SK-N-SH treated with all-trans-retinoic acid at 6 μM for 48 hours (cell line): ENCODE measurements around the gene COX14.

Experiments
- ATAC-seq: fragments of 200-7000 bp; cut with Tn5 transposase; 3 replicates; pipeline ENCODE4 v1.9.1; 2020; ENCODE audit warnings: mild to moderate bottlenecking, moderate library complexity
- ARNTL ChIP-seq: fragments of 450-650 bp; formaldehyde crosslinking; IDR thresholded peaks from 2 replicates; pipeline ENCODE4 v1.5.0; 2020; ENCODE audit warnings: low read depth, mild to moderate bottlenecking, moderate library complexity, borderline replicate concordance
- BACH2 ChIP-seq: fragments of 250-450 bp; sonication (Bioruptor Pico); IDR thresholded peaks from 2 replicates; pipeline ENCODE4 v1.9.0; 2021; ENCODE audit warnings: mild to moderate bottlenecking, borderline replicate concordance
- CREB5 ChIP-seq: fragments of 250-450 bp; sonication (Bioruptor Pico); IDR thresholded peaks from 2 replicates; pipeline ENCODE4 v1.5.1; 2020; ENCODE audit warnings: low read depth, mild to moderate bottlenecking, moderate library complexity
- CSDC2 ChIP-seq: fragments of 250-450 bp; sonication (Bioruptor Pico); IDR thresholded peaks from 2 replicates; pipeline ENCODE4 v1.5.0; 2020; ENCODE audit warnings: mild to moderate bottlenecking, moderate library complexity
- CSRNP3 ChIP-seq: fragments of 250-450 bp; sonication (Bioruptor Pico); IDR thresholded peaks from 2 replicates; pipeline ENCODE4 v1.5.1; 2021; ENCODE audit warnings: mild to moderate bottlenecking, moderate library complexity
- ESRRG ChIP-seq: fragments of 250-450 bp; sonication (Bioruptor Pico); IDR thresholded peaks from 2 replicates; pipeline ENCODE4 v1.6.1; 2021; ENCODE audit warnings: mild to moderate bottlenecking
- ISL1 ChIP-seq: fragments of 250-450 bp; sonication (Bioruptor Pico); IDR thresholded peaks from 2 replicates; pipeline ENCODE4 v2.1.2; 2022; ENCODE audit warnings: mild to moderate bottlenecking, moderate library complexity
- OSR1 ChIP-seq: fragments of 250-450 bp; sonication (Bioruptor Pico); IDR thresholded peaks from 2 replicates; pipeline ENCODE4 v1.8.0; 2022; ENCODE audit warnings: moderate library complexity, mild to moderate bottlenecking, inconsistent platforms
- PATZ1 ChIP-seq: fragments of 250-450 bp; sonication (Bioruptor Pico); IDR thresholded peaks from 2 replicates; pipeline ENCODE4 v1.8.0; 2020; ENCODE audit warnings: mild to moderate bottlenecking, moderate library complexity, borderline replicate concordance
- PPARA ChIP-seq: fragments of 250-450 bp; sonication (Bioruptor Pico); IDR thresholded peaks from 2 replicates; pipeline ENCODE4 v1.5.0; 2020; ENCODE audit warnings: mild to moderate bottlenecking, borderline replicate concordance
- RARB ChIP-seq: fragments of 250-450 bp; sonication (Bioruptor Pico); IDR thresholded peaks from 2 replicates; pipeline ENCODE4 v1.8.0; 2021; ENCODE audit warnings: mild to moderate bottlenecking, moderate library complexity
- SNAI2 ChIP-seq: fragments of 250-450 bp; sonication (Bioruptor Pico); IDR thresholded peaks from 2 replicates; pipeline ENCODE4 v1.5.0; 2020; ENCODE audit warnings: mild to moderate bottlenecking, moderate library complexity
- TCF4 ChIP-seq: fragments of 250-450 bp; sonication (Bioruptor Pico); IDR thresholded peaks from 2 replicates; pipeline ENCODE4 v1.8.0; 2021; ENCODE audit warnings: mild to moderate bottlenecking, moderate library complexity, borderline replicate concordance
- TOX ChIP-seq: fragments of 250-450 bp; sonication (Bioruptor Pico); IDR thresholded peaks from 2 replicates; pipeline ENCODE4 v1.8.0; 2021; ENCODE audit warnings: mild to moderate bottlenecking, moderate library complexity, borderline replicate concordance
- ZC3H10 ChIP-seq: fragments of 250-450 bp; sonication (Bioruptor Pico); IDR thresholded peaks from 2 replicates; pipeline ENCODE4 v1.5.1; 2021; ENCODE audit warnings: mild to moderate bottlenecking, moderate library complexity
- ZFP3 ChIP-seq: fragments of 250-450 bp; sonication (Bioruptor Pico); IDR thresholded peaks from 2 replicates; pipeline ENCODE4 v1.5.0; 2020; ENCODE audit warnings: mild to moderate bottlenecking, moderate library complexity
- ZFP30 ChIP-seq: fragments of 450-650 bp; formaldehyde crosslinking; IDR thresholded peaks from 2 replicates; pipeline ENCODE4 v1.5.0; 2022; ENCODE audit warnings: mild to moderate bottlenecking, moderate library complexity
- ZNF565 ChIP-seq: fragments of 450-650 bp; formaldehyde crosslinking; conservative IDR thresholded peaks from 2 replicates; pipeline ENCODE4 v1.5.0; 2020; ENCODE audit warnings: low read depth, mild to moderate bottlenecking, moderate library complexity
- ZNF70 ChIP-seq: fragments of 450-650 bp; formaldehyde crosslinking; IDR thresholded peaks from 2 replicates; pipeline ENCODE4 v1.5.0; 2020; ENCODE audit warnings: mild to moderate bottlenecking, moderate library complexity
- ZNF8 ChIP-seq: fragments of 450-650 bp; formaldehyde crosslinking; IDR thresholded peaks from 2 replicates; pipeline ENCODE4 v1.5.0; 2020; ENCODE audit warnings: mild to moderate bottlenecking, moderate library complexity
- TF ChIP-seq, protein P1 (sequence below): fragments of 250-450 bp; sonication (Bioruptor Pico); IDR thresholded peaks from 2 replicates; pipeline ENCODE4 v1.8.0; 2021; ENCODE audit warnings: low read depth, mild to moderate bottlenecking, moderate library complexity, borderline replicate concordance
- TF ChIP-seq, protein P2 (sequence below): fragments of 250-450 bp; sonication (Bioruptor Pico); IDR thresholded peaks from 2 replicates; pipeline ENCODE4 v1.5.0; 2020; ENCODE audit warnings: mild to moderate bottlenecking, moderate library complexity

COX14 gene

DNA sequence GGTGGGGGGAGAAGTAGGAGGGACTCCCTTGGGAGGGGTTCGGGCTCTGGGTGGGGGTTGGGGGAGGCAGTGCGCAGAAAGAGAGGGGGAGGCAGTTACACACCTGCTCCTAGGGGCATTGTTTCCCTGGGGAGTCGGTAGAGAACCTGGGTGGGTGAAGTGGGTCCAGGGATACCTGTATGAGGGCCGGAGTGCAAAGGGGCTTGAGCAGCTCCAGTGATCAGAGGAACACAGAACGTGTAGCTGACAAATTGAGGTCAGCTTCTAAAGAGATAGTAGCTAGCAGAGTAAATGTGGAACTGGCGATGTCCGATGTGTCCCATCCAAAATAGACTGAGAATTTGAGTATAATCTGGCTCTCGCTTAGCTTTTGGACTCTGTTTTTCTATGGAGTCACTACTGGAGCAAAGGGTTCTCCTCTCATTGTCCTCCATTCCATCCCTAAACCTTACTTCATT, 26.4 kb upstream of the COX14 start:
- TF ChIP-seq ISL1 (CRISPR knock-in tag) (no peak), TCF4 (CRISPR knock-in tag) (no peak), RARB (CRISPR knock-in tag) (no peak), OSR1 (no peak), ZNF70 (CRISPR knock-in tag) (no peak), ZNF565 (CRISPR knock-in tag) (no peak), ESRRG (CRISPR knock-in tag) (no peak), ZC3H10 (CRISPR knock-in tag) (no peak), ARNTL (no peak), PPARA (CRISPR knock-in tag) (no peak), TOX (no peak), CREB5 (CRISPR knock-in tag) (no peak), BACH2 (no peak), ZNF8 (CRISPR knock-in tag) (no peak), CSRNP3 (CRISPR knock-in tag) (no peak), SNAI2 (no peak), ZFP30 (CRISPR knock-in tag) (no peak), ZFP3 (no peak), CSDC2 (CRISPR knock-in tag) (no peak)
- TF ChIP-seq, protein P1, sequence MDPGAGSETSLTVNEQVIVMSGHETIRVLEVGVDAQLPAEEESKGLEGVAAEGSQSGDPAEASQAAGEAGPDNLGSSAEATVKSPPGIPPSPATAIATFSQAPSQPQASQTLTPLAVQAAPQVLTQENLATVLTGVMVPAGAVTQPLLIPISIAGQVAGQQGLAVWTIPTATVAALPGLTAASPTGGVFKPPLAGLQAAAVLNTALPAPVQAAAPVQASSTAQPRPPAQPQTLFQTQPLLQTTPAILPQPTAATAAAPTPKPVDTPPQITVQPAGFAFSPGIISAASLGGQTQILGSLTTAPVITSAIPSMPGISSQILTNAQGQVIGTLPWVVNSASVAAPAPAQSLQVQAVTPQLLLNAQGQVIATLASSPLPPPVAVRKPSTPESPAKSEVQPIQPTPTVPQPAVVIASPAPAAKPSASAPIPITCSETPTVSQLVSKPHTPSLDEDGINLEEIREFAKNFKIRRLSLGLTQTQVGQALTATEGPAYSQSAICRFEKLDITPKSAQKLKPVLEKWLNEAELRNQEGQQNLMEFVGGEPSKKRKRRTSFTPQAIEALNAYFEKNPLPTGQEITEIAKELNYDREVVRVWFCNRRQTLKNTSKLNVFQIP (CRISPR knock-in tag), result no peak
- peak; percentile 25 for ATAC-seq

GRCh38 chr12:50086148-50086547, 25.9 kb upstream of the COX14 start:
- TF ChIP-seq ZNF565 (CRISPR knock-in tag) (no peak), PPARA (CRISPR knock-in tag) (no peak), ISL1 (CRISPR knock-in tag) (no peak)
- TF ChIP-seq, all 23 proteins: peak for 0
- ATAC-seq, result no peak

DNA sequence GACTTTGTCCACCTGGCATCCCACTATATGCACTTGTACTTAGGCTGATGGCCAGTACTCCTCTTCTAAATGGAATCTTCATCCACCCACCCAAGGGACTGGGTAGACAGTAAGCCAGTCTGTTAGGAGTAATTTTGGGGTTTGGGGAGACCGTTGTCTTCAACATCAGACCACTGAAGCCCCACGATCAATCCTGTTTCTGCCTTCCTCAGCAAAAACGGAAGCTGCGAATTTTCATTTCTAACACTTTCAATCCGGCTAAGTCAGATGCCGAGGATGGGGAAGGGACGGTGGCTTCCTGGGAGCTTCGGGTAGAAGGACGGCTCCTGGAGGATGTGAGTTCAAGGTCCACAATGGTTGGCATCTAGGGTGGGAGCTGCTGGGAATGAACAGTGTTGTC, 24.9 kb upstream of the COX14 start:
- no peak for ATAC-seq
- TF ChIP-seq ESRRG (CRISPR knock-in tag) (no peak), CSRNP3 (CRISPR knock-in tag) (no peak), TCF4 (CRISPR knock-in tag) (no peak)

DNA sequence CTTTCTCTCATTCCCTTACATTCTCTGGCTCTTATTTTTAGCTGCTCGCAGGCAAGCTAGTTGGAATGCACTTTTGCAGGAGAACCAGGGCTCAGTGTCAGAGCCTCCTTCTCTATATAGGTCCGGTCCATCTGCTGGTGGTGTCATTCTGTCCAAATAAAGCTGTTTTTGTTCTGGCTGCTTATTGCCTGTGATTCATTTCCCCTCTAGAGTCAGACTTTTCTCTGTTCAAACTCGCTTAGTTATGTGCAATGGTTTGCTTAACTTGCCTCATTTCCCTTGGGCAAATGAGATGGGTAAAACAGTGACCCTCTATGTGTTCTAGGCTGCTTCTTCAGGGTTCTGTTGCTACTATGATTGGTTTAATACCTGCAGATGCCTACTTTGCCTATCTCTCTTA, 24.0 kb upstream of the COX14 start:
- no peak for ATAC-seq
- no peak for TF ChIP-seq PATZ1 (CRISPR knock-in tag)
- no peak for TF ChIP-seq ZNF565 (CRISPR knock-in tag)
- no peak for TF ChIP-seq ZC3H10 (CRISPR knock-in tag)
- TF ChIP-seq BACH2, result no peak
- TF ChIP-seq CREB5 (CRISPR knock-in tag), result no peak
- no peak for TF ChIP-seq ISL1 (CRISPR knock-in tag)
- no peak for TF ChIP-seq RARB (CRISPR knock-in tag)
- TF ChIP-seq TOX, result no peak
- no peak for TF ChIP-seq TCF4 (CRISPR knock-in tag)
- TF ChIP-seq, protein P2, sequence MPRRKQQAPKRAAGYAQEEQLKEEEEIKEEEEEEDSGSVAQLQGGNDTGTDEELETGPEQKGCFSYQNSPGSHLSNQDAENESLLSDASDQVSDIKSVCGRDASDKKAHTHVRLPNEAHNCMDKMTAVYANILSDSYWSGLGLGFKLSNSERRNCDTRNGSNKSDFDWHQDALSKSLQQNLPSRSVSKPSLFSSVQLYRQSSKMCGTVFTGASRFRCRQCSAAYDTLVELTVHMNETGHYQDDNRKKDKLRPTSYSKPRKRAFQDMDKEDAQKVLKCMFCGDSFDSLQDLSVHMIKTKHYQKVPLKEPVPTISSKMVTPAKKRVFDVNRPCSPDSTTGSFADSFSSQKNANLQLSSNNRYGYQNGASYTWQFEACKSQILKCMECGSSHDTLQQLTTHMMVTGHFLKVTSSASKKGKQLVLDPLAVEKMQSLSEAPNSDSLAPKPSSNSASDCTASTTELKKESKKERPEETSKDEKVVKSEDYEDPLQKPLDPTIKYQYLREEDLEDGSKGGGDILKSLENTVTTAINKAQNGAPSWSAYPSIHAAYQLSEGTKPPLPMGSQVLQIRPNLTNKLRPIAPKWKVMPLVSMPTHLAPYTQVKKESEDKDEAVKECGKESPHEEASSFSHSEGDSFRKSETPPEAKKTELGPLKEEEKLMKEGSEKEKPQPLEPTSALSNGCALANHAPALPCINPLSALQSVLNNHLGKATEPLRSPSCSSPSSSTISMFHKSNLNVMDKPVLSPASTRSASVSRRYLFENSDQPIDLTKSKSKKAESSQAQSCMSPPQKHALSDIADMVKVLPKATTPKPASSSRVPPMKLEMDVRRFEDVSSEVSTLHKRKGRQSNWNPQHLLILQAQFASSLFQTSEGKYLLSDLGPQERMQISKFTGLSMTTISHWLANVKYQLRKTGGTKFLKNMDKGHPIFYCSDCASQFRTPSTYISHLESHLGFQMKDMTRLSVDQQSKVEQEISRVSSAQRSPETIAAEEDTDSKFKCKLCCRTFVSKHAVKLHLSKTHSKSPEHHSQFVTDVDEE (CRISPR knock-in tag), result no peak
- no peak for TF ChIP-seq SNAI2
- TF ChIP-seq, protein P1 (CRISPR knock-in tag), result no peak
- no peak for TF ChIP-seq ZFP3
- TF ChIP-seq PPARA (CRISPR knock-in tag), result no peak
